SK-N-MC (cell line): Measurements from ENCODE around the gene RIT1.

Experiments
- EZH2 ChIP-seq: fragments of 200-600 bp; sonication (generic); IDR thresholded peaks from one replicate; pipeline ENCODE4 v1.6.1; 2017; ENCODE audit warnings: antibody characterized with exemption
- FOXP2 ChIP-seq: optimal IDR thresholded peaks from 2 replicates; pipeline ENCODE3; 2011; ENCODE audit warnings: mild to moderate bottlenecking, moderate library complexity; ENCODE audit not compliant: insufficient read depth; ENCODE audit errors: extremely low read length, control extremely low read depth
- POLR2AphosphoS5 ChIP-seq: IDR thresholded peaks from 2 replicates; pipeline ENCODE4 v1.6.1; 2012; ENCODE audit warnings: mild to moderate bottlenecking, low read depth, low read length, borderline replicate concordance

DNA sequence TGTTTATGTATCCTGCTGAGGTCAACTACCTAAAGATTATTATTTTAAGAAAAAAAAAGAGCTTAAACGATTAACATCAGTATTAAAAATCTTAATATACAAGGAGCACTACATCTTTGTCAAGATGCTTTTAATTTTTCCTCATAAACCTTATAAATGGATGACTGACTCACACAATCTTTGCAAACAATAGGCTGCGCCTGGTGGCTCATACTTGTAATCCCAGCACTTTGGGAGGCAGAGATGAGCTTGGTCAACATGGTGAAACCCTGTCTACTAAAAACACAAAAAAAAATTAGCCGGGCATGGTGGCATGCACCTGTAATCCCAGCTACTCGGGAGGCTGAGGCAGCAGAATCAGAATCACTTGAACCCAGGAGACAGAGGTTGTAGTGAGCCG, 21.3 kb upstream of the RIT1 start:
- TF ChIP-seq POLR2AphosphoS5 (no peak), EZH2 (no peak), FOXP2 (no peak)
